Stimulated activated effector memory CD8-positive, alpha-beta T cell treated with anti-CD3 and anti-CD28 coated beads, Interleukin-12 subunit alpha, Interleukin-12 subunit beta, amount 100 ng/mL, for 72 hours (primary cell): ENCODE results near the gene ANKRD29.

Source experiments
- ATAC-seq: fragments of 150-1000 bp; cut with Tn5 transposase; 2 replicates; pipeline ENCODE4 v1.10.0; 2021
- DNase-seq, 2 donors: peaks; one replicate each; pipeline ENCODE4 v3.0.0; 2021 to 2022; ENCODE audit warnings: low spot score in 2 of 2
- H3K27ac Mint-ChIP-seq: one replicate; pipeline ENCODE4 v1.8.0; 2022; ENCODE audit warnings: mild to moderate bottlenecking, mixed read lengths
- H3K36me3 Mint-ChIP-seq: one replicate; pipeline ENCODE4 v1.8.0; 2022; ENCODE audit warnings: mild to moderate bottlenecking, mixed read lengths
- H3K4me1 Mint-ChIP-seq: one replicate; pipeline ENCODE4 v1.8.0; 2022; ENCODE audit warnings: mixed read lengths
- H3K4me3 Mint-ChIP-seq: one replicate; pipeline ENCODE4 v1.8.0; 2022; ENCODE audit warnings: mild to moderate bottlenecking, mixed read lengths
- H3K9me3 Mint-ChIP-seq: one replicate; pipeline ENCODE4 v1.8.0; 2022; ENCODE audit warnings: mixed read lengths

ANKRD29 gene

GRCh38 chr18:23662309-23663263, at the start of gene ANKRD29:
Gene ANKRD29 (minus strand): TSS chr18:23662911. CDS start chr18:23662730, 181 bp downstream.
- peak; percentile 33 to 64 for DNase-seq
- H3K27ac Mint-ChIP-seq, result no peak within 1 kb of the TSS
- H3K4me3 Mint-ChIP-seq, result peak within 1 kb of the TSS; percentile 69
- H3K4me1 Mint-ChIP-seq, result peaks cover 31% of the 10 kb centered on the region
- peaks cover 6% of the 10 kb centered on the region for H3K36me3 Mint-ChIP-seq
- H3K9me3 Mint-ChIP-seq, result no peaks in the 10 kb centered on the region
- peak; percentile 84 for ATAC-seq

GRCh38 chr18:23712445-23712844, 49.7 kb upstream of the ANKRD29 start:
- Mint-ChIP-seq H3K9me3 (no peaks in the 10 kb centered on the region), H3K4me1 (peaks cover 16% of the 10 kb centered on the region), H3K36me3 (no peaks in the 10 kb centered on the region), H3K4me3 (no peak overlapping the region), H3K27ac (no peak overlapping the region)
- ATAC-seq (peak; percentile 82), DNase-seq (no peak)

GRCh38 chr18:23711426-23711825, 48.7 kb upstream of the ANKRD29 start:
- H3K4me1 Mint-ChIP-seq, result peaks cover 16% of the 10 kb centered on the region
- H3K9me3 Mint-ChIP-seq, result no peaks in the 10 kb centered on the region
- no peaks in the 10 kb centered on the region for H3K36me3 Mint-ChIP-seq
- ATAC-seq, result no peak
- DNase-seq, result no peak
- H3K27ac Mint-ChIP-seq, result no peak overlapping the region
- H3K4me3 Mint-ChIP-seq, result no peak overlapping the region

GRCh38 chr18:23710946-23711345, 48.2 kb upstream of the ANKRD29 start:
- H3K4me1 Mint-ChIP-seq, result peaks cover 16% of the 10 kb centered on the region
- no peaks in the 10 kb centered on the region for H3K36me3 Mint-ChIP-seq
- no peak overlapping the region for H3K4me3 Mint-ChIP-seq
- H3K27ac Mint-ChIP-seq, result no peak overlapping the region
- H3K9me3 Mint-ChIP-seq, result no peaks in the 10 kb centered on the region
- no peak for DNase-seq
- ATAC-seq, result no peak

- H3K4me3 Mint-ChIP-seq, result no peak overlapping the region
- H3K4me1 Mint-ChIP-seq, result peaks cover 16% of the 10 kb centered on the region
- ATAC-seq, result no peak
- no peak overlapping the region for H3K27ac Mint-ChIP-seq
- no peaks in the 10 kb centered on the region for H3K36me3 Mint-ChIP-seq
- DNase-seq, result no peak
- no peaks in the 10 kb centered on the region for H3K9me3 Mint-ChIP-seq
Observed at GRCh38 chr18:23710068-23710527, 47.4 kb upstream of the ANKRD29 start.

- H3K4me3 Mint-ChIP-seq, result no peak overlapping the region
- ATAC-seq (no peak), DNase-seq (no peak)
- no peaks in the 10 kb centered on the region for H3K9me3 Mint-ChIP-seq
- peaks cover 1% of the 10 kb centered on the region for H3K4me1 Mint-ChIP-seq
- H3K36me3 Mint-ChIP-seq, result no peaks in the 10 kb centered on the region
- H3K27ac Mint-ChIP-seq, result no peak overlapping the region
Observed at GRCh38 chr18:23706971-23707640, 44.4 kb upstream of the ANKRD29 start.

GRCh38 chr18:23704806-23705205, 42.1 kb upstream of the ANKRD29 start:
- no peak for DNase-seq
- H3K36me3 Mint-ChIP-seq, result no peaks in the 10 kb centered on the region
- no peak for ATAC-seq
- H3K9me3 Mint-ChIP-seq, result no peaks in the 10 kb centered on the region
- no peaks in the 10 kb centered on the region for H3K4me1 Mint-ChIP-seq
- no peak overlapping the region for H3K27ac Mint-ChIP-seq
- no peak overlapping the region for H3K4me3 Mint-ChIP-seq

GRCh38 chr18:23703987-23704384, 41.3 kb upstream of the ANKRD29 start:
- ATAC-seq, result no peak
- H3K36me3 Mint-ChIP-seq, result no peaks in the 10 kb centered on the region
- no peak for DNase-seq
- no peaks in the 10 kb centered on the region for H3K9me3 Mint-ChIP-seq
- no peak overlapping the region for H3K4me3 Mint-ChIP-seq
- peaks cover 7% of the 10 kb centered on the region for H3K4me1 Mint-ChIP-seq
- H3K27ac Mint-ChIP-seq, result no peak overlapping the region

GRCh38 chr18:23703057-23703986, 40.6 kb upstream of the ANKRD29 start:
- no peaks in the 10 kb centered on the region for H3K36me3 Mint-ChIP-seq
- DNase-seq (no peak), ATAC-seq (peak; percentile 75)
- H3K9me3 Mint-ChIP-seq, result no peaks in the 10 kb centered on the region
- no peak overlapping the region for H3K4me3 Mint-ChIP-seq
- H3K4me1 Mint-ChIP-seq, result peaks cover 12% of the 10 kb centered on the region
- no peak overlapping the region for H3K27ac Mint-ChIP-seq

GRCh38 chr18:23702606-23703005, 39.9 kb upstream of the ANKRD29 start:
- no peaks in the 10 kb centered on the region for H3K9me3 Mint-ChIP-seq
- H3K4me3 Mint-ChIP-seq, result no peak overlapping the region
- no peak for ATAC-seq
- DNase-seq, result no peak
- H3K27ac Mint-ChIP-seq, result no peak overlapping the region
- H3K4me1 Mint-ChIP-seq, result peaks cover 12% of the 10 kb centered on the region
- no peaks in the 10 kb centered on the region for H3K36me3 Mint-ChIP-seq

GRCh38 chr18:23701544-23702064, 38.9 kb upstream of the ANKRD29 start:
- Mint-ChIP-seq H3K4me1 (peaks cover 12% of the 10 kb centered on the region), H3K27ac (no peak overlapping the region), H3K9me3 (no peaks in the 10 kb centered on the region), H3K36me3 (no peaks in the 10 kb centered on the region), H3K4me3 (no peak overlapping the region)
- ATAC-seq, result no peak
- no peak for DNase-seq

GRCh38 chr18:23701017-23701416, 38.3 kb upstream of the ANKRD29 start:
- ATAC-seq (no peak), DNase-seq (no peak)
- H3K4me1 Mint-ChIP-seq, result peaks cover 12% of the 10 kb centered on the region
- no peaks in the 10 kb centered on the region for H3K9me3 Mint-ChIP-seq
- no peak overlapping the region for H3K27ac Mint-ChIP-seq
- no peaks in the 10 kb centered on the region for H3K36me3 Mint-ChIP-seq
- H3K4me3 Mint-ChIP-seq, result no peak overlapping the region

GRCh38 chr18:23694637-23695430, 32.1 kb upstream of the ANKRD29 start:
- H3K4me3 Mint-ChIP-seq, result no peak overlapping the region
- ATAC-seq, result no peak

GRCh38 chr18:23693846-23694245, 31.1 kb upstream of the ANKRD29 start:
- DNase-seq (no peak), ATAC-seq (no peak)
- H3K9me3 Mint-ChIP-seq, result no peaks in the 10 kb centered on the region
- peaks cover 7% of the 10 kb centered on the region for H3K4me1 Mint-ChIP-seq
- no peaks in the 10 kb centered on the region for H3K36me3 Mint-ChIP-seq
- H3K27ac Mint-ChIP-seq, result no peak overlapping the region
- H3K4me3 Mint-ChIP-seq, result no peak overlapping the region

More at GRCh38 chr18:23694637-23695430, 32.1 kb upstream of the ANKRD29 start:
- H3K36me3 Mint-ChIP-seq, result no peaks in the 10 kb centered on the region
- no peak for DNase-seq
- H3K27ac Mint-ChIP-seq, result no peak overlapping the region
- H3K4me1 Mint-ChIP-seq, result peaks cover 12% of the 10 kb centered on the region
- no peaks in the 10 kb centered on the region for H3K9me3 Mint-ChIP-seq
